ENCODE data around the gene LRP2.
"Not testable (repeated sequence)": the region's sequence is repeated elsewhere in the genome, so short reads cannot be mapped to it uniquely, and the experiment has no call there.

GRCh38 chr2:169134272-169134671 is 228.1 kb downstream of the LRP2 start:
- not testable (repeated sequence) for TF ChIP-seq POLR2AphosphoS5, CTCF, EP300 (IDR thresholded peaks at IDR 0.05)

Data from upper lobe of left lung (tissue), 4 donors.